ENCODE measurements around the gene CYP1B1. TPM values are rescaled to one million over a fixed set of nuclear protein-coding genes. Genes with fewer than 3 reads are reported as not detected.

CYP1B1 gene
- total and polyA plus RNA-seq, 2 of the 13 experiments (the other 11 are each of a cell fraction or from before 2014, with no cell fraction given) = not detected

GRCh38 chr2:38093527-38094165, 17.7 kb upstream of the CYP1B1 start:
- CTCF ChIA-PET (ENCODE audit: low intra/inter-chr PET ratio, low total read pairs) = no interaction called here
- peaks cover 0 to 31% of the 10 kb centered on the region in 2 experiments; a peak in 3 of 5 replicates for H3K27me3 ChIP-seq (ENCODE audit: control insufficient read depth in 1 of 2, insufficient read depth in 2 of 2, low read length in 2 of 2)
- POLR2A ChIA-PET = no interaction called here
- intact Hi-C loops (cut with micrococcal nuclease; ENCODE audit: unreplicated experiment) (no loop called here), in situ Hi-C loops (cut with HindIII; ENCODE audit: extremely low pct_ligation_motif_present, low pct_unique_long_range_greater_than_20kb) (no loop called here)
- ATAC-seq (no peak), FAIRE-seq (no peak), DNase-seq (ENCODE audit: low spot score) (no peak)
- no peaks in the 10 kb centered on the region for H3K79me2 ChIP-seq (ENCODE audit: insufficient read depth, low read length)
- H2AFZ ChIP-seq (ENCODE audit: low read length) = no peak overlapping the region
- peaks cover 7% of the 10 kb centered on the region; the same call in 1 of the 2 replicates for H3K4me1 ChIP-seq (ENCODE audit: insufficient read depth, low read length)
- WGBS (ENCODE audit: low lambda C conversion rate) = 76% methylated on average over 1 of the region's 1 CpG
- no peaks in the 10 kb centered on the region for H4K20me1 ChIP-seq (ENCODE audit: insufficient read depth, low read length)
- no peak for TF ChIP-seq ZNF101 (CRISPR knock-in tag; IDR thresholded peaks at IDR 0.05; ENCODE audit: borderline replicate concordance, low read depth)
- TF ChIP-seq REXO4 (CRISPR knock-in tag; IDR thresholded peaks at IDR 0.05; ENCODE audit: borderline replicate concordance) = no peak
- no peak for TF ChIP-seq SSRP1 (CRISPR knock-in tag; IDR thresholded peaks at IDR 0.05)
- TF ChIP-seq PCBP2 (optimal IDR thresholded peaks at IDR 0.05; ENCODE audit: low read depth, low read length, poor library complexity, severe bottlenecking) = no peak
- no peak overlapping the region for H3K9ac ChIP-seq (ENCODE audit: insufficient read depth, low read depth, low read length)
- no peaks in the 10 kb centered on the region for H3K36me3 ChIP-seq (replicated peaks in 1 of 2; ENCODE audit: control insufficient read depth in 1 of 2, insufficient read depth in 2 of 2, low read length in 2 of 2)
- H3K4me2 ChIP-seq (ENCODE audit: low read depth, low read length) = no peak overlapping the region
- BruUV-seq (replicated peaks) = no TSS peak
- no peak overlapping the region for H3K4me3 ChIP-seq (replicated peaks in 1 of 3; ENCODE audit: insufficient read depth in 1 of 3, low read depth in 2 of 3, low read length in 3 of 3)
- H3K27ac ChIP-seq (ENCODE audit: extremely low read length, insufficient read depth, low read length) = no peak overlapping the region
- H3K9me3 ChIP-seq (ENCODE audit: low read length) = no peaks in the 10 kb centered on the region

- H3K9ac ChIP-seq (ENCODE audit: insufficient read depth, low read depth, low read length) = no peak overlapping the region
- FAIRE-seq (no peak), ATAC-seq (peak; percentile 56), DNase-seq (ENCODE audit: low spot score) (no peak)
- ChIA-PET POLR2A (no interaction called here), CTCF (ENCODE audit: low intra/inter-chr PET ratio, low total read pairs) (no interaction called here)
- H3K79me2 ChIP-seq (ENCODE audit: insufficient read depth, low read length) = no peaks in the 10 kb centered on the region
- H3K4me2 ChIP-seq (ENCODE audit: low read depth, low read length) = 0 out of 2 replicates have a peak overlapping the region, but pooled peaks have one; percentile 5
- 6% methylated on average over 11 of the region's 11 CpGs for WGBS (ENCODE audit: low lambda C conversion rate)
- no peaks in the 10 kb centered on the region for H3K9me3 ChIP-seq (ENCODE audit: low read length)
- no peak overlapping the region for H2AFZ ChIP-seq (ENCODE audit: low read length)
- H3K27me3 ChIP-seq (ENCODE audit: control insufficient read depth in 1 of 2, insufficient read depth in 2 of 2, low read length in 2 of 2) = peaks cover 0 to 19% of the 10 kb centered on the region in 2 experiments; a peak in 3 of 5 replicates
- H4K20me1 ChIP-seq (ENCODE audit: insufficient read depth, low read length) = no peaks in the 10 kb centered on the region
- no peak overlapping the region for H3K4me3 ChIP-seq (replicated peaks in 1 of 3; ENCODE audit: insufficient read depth in 1 of 3, low read depth in 2 of 3, low read length in 3 of 3)
- no peaks in the 10 kb centered on the region for H3K36me3 ChIP-seq (replicated peaks in 1 of 2; ENCODE audit: control insufficient read depth in 1 of 2, insufficient read depth in 2 of 2, low read length in 2 of 2)
- H3K27ac ChIP-seq (ENCODE audit: extremely low read length, insufficient read depth, low read length) = no peak overlapping the region
- in situ Hi-C loops (cut with HindIII; ENCODE audit: extremely low pct_ligation_motif_present, low pct_unique_long_range_greater_than_20kb) (no loop called here), intact Hi-C loops (cut with micrococcal nuclease; ENCODE audit: unreplicated experiment) (no loop called here)
- H3K4me1 ChIP-seq (ENCODE audit: insufficient read depth, low read length) = 0 out of 2 replicates have a peak, but pooled peaks cover 7% of the 10 kb centered on the region
- no TSS peak for BruUV-seq (replicated peaks)
- TF ChIP-seq ZNF383 (CRISPR knock-in tag; IDR thresholded peaks at IDR 0.05; ENCODE audit: borderline replicate concordance) (no peak), ZBTB7A (CRISPR knock-in tag; IDR thresholded peaks at IDR 0.05) (no peak), ZFP62 (CRISPR knock-in tag; IDR thresholded peaks at IDR 0.05) (no peak), ZFP37 (CRISPR knock-in tag; IDR thresholded peaks at IDR 0.05; ENCODE audit: borderline replicate concordance) (no peak), SMYD3 (CRISPR knock-in tag; IDR thresholded peaks at IDR 0.05) (no peak), AFF4 (CRISPR knock-in tag; IDR thresholded peaks at IDR 0.05) (no peak), ARHGAP35 (CRISPR knock-in tag; IDR thresholded peaks at IDR 0.05; ENCODE audit: borderline replicate concordance) (no peak), ZNF552 (CRISPR knock-in tag; IDR thresholded peaks at IDR 0.05; ENCODE audit: borderline replicate concordance) (no peak), ZNF414 (CRISPR knock-in tag; IDR thresholded peaks at IDR 0.05) (no peak)
These were observed 16.4 kb upstream of the CYP1B1 start for GRCh38 chr2:38092196-38092902.
